OCI-LY7 (cell line): ENCODE results near the gene GBGT1. TPM values are rescaled to one million over a fixed set of nuclear protein-coding genes. Genes with fewer than 3 reads are reported as not detected.

Source experiments
- BruUV-seq: library from RNA; stranded (reverse); fragments of 400-500 nt; replicated peaks from 2 replicates; lab custom pipeline; 2021; lab: Mats Ljungman, UMichigan
- CTCF ChIA-PET: fragments of 300-600 bp; sonication (Branson Sonifier 250); formaldehyde crosslinking; loops from one replicate; lab custom pipeline; 2022; ENCODE audit warnings: antibody characterized with exemption; ENCODE audit not compliant: unreplicated experiment; lab: Charles Lee
- POLR2A ChIA-PET: fragments of 300-600 bp; sonication (Branson Sonifier 250); formaldehyde crosslinking; loops from one replicate; lab custom pipeline; 2022; ENCODE audit warnings: antibody characterized with exemption; lab: Charles Lee
- DNase-seq: peaks from one replicate; pipeline ENCODE4 v3.0.0-alpha.2; 2015; ENCODE audit warnings: low spot score
- H2AFZ ChIP-seq: fragments of 200-600 bp; sonication (generic), shearing (Covaris generic); 2 replicates; pipeline ENCODE4 v1.6.1; 2014; ENCODE audit warnings: mild to moderate bottlenecking, antibody characterized with exemption, low read length, moderate library complexity
- H3K27ac ChIP-seq: fragments of 200-600 bp; sonication (generic); 2 replicates; pipeline ENCODE4 v1.5.1; 2014; ENCODE audit warnings: mixed run types, low read depth, mild to moderate bottlenecking, moderate library complexity, low read length, inconsistent platforms; ENCODE audit not compliant: poor library complexity, severe bottlenecking
- H3K36me3 ChIP-seq: fragments of 200-600 bp; sonication (generic); 2 replicates; pipeline ENCODE4 v1.6.1; 2014; ENCODE audit warnings: mild to moderate bottlenecking, antibody characterized with exemption, low read length, moderate library complexity, mixed read lengths; ENCODE audit not compliant: insufficient read depth
- H3K4me1 ChIP-seq: fragments of 200-600 bp; sonication (generic); 2 replicates; pipeline ENCODE4 v1.5.1; 2014; ENCODE audit warnings: mild to moderate bottlenecking, low read length; ENCODE audit not compliant: insufficient read depth, poor library complexity, severe bottlenecking
- H3K4me2 ChIP-seq: fragments of 200-600 bp; sonication (generic); 2 replicates; pipeline ENCODE4 v1.6.1; 2014; ENCODE audit warnings: mild to moderate bottlenecking, low read length
- H3K4me3 ChIP-seq: fragments of 200-600 bp; sonication (generic); 2 replicates; pipeline ENCODE4 v1.5.1; 2014; ENCODE audit warnings: mild to moderate bottlenecking, low read depth, low read length; ENCODE audit not compliant: poor library complexity, severe bottlenecking
- H3K79me2 ChIP-seq: fragments of 200-600 bp; sonication (generic); 2 replicates; pipeline ENCODE4 v1.6.1; 2016; ENCODE audit warnings: low read depth, mild to moderate bottlenecking, low read length, moderate library complexity, mixed read lengths; ENCODE audit not compliant: insufficient read depth
- H3K9me2 ChIP-seq: fragments of 200-600 bp; sonication (generic); 2 replicates; pipeline ENCODE4 v1.6.1; 2016; ENCODE audit warnings: mild to moderate bottlenecking, low read length, mixed read lengths; ENCODE audit not compliant: insufficient read depth
- H3K9me3 ChIP-seq: fragments of 200-600 bp; sonication (generic); 2 replicates; pipeline ENCODE4 v1.6.1; 2014; ENCODE audit warnings: mild to moderate bottlenecking, mixed run types, low read length, mixed read lengths
- H4K20me1 ChIP-seq: fragments of 200-600 bp; sonication (generic); 2 replicates; pipeline ENCODE4 v1.6.1; 2014; ENCODE audit warnings: mild to moderate bottlenecking, antibody characterized with exemption, low read length, moderate library complexity, mixed read lengths; ENCODE audit not compliant: insufficient read depth
- CTCF ChIP-seq: fragments of 200-600 bp; sonication (generic); conservative IDR thresholded peaks from 2 replicates; pipeline ENCODE4 v1.5.1; 2014; ENCODE audit warnings: mild to moderate bottlenecking, antibody characterized with exemption, low read length, moderate library complexity, mixed read lengths
- EZH2phosphoT487 ChIP-seq: fragments of 200-600 bp; sonication (generic); IDR thresholded peaks from 2 replicates; pipeline ENCODE4 v1.6.1; 2018; ENCODE audit warnings: low read depth, borderline replicate concordance, mild to moderate bottlenecking, mixed run types, antibody characterized with exemption, low read length, moderate library complexity, mixed read lengths
- intact Hi-C: fragments of 100-400 bp; cut with micrococcal nuclease; formaldehyde crosslinking; loops from one replicate; pipeline ENCODE4 v1.10.0; 2022; ENCODE audit not compliant: unreplicated experiment
- total RNA-seq, 2 experiments: library from RNA; depleted of rRNA in 1 of 2; stranded (reverse); fragments of >200 nt in 1 of 2; shearing (Covaris generic) in 1 of 2; gene quantifications; 2 replicates each; pipeline ENCODE4 v1.2.3, GENCODE V29; 2014 to 2022

GBGT1 gene
- total RNA-seq, 2 experiments from 2014 or later, result 2.1 to 5.9 TPM

- H3K36me3 ChIP-seq, result no peaks in the 10 kb centered on the region
- no peaks in the 10 kb centered on the region for H3K9me3 ChIP-seq
- ChIA-PET CTCF (no interaction called here), POLR2A (no interaction called here)
- BruUV-seq, result no TSS peak
- peaks cover 14% of the 10 kb centered on the region for H3K4me1 ChIP-seq
- H3K79me2 ChIP-seq, result no peaks in the 10 kb centered on the region
- no peak overlapping the region for H3K4me2 ChIP-seq
- intact Hi-C loops, result no loop called here
- TF ChIP-seq EZH2phosphoT487 (no peak), CTCF (no peak)
- H2AFZ ChIP-seq, result no peak overlapping the region
- no peak overlapping the region for H3K4me3 ChIP-seq
- no peaks in the 10 kb centered on the region; the same call in 1 of the 2 replicates for H4K20me1 ChIP-seq
- no peaks in the 10 kb centered on the region for H3K9me2 ChIP-seq
- no peak overlapping the region for H3K27ac ChIP-seq
- no peak for DNase-seq
Observed at GRCh38 chr9:133115604-133116345, 47.9 kb downstream of the GBGT1 start.

GRCh38 chr9:133114886-133115603 is 48.7 kb downstream of the GBGT1 start:
- H4K20me1 ChIP-seq, result no peaks in the 10 kb centered on the region; the same call in 1 of the 2 replicates
- H3K4me3 ChIP-seq, result no peak overlapping the region
- no peak overlapping the region for H3K27ac ChIP-seq
- BruUV-seq, result no TSS peak
- no peaks in the 10 kb centered on the region for H3K36me3 ChIP-seq
- POLR2A ChIA-PET, result no interaction called here
- H3K79me2 ChIP-seq, result no peaks in the 10 kb centered on the region
- TF ChIP-seq EZH2phosphoT487 (no peak), CTCF (no peak)
- H3K9me2 ChIP-seq, result no peaks in the 10 kb centered on the region
- DNase-seq, result no peak
- intact Hi-C loops, result no loop called here
- CTCF ChIA-PET, result no interaction called here
- no peak overlapping the region for H2AFZ ChIP-seq
- no peaks in the 10 kb centered on the region for H3K9me3 ChIP-seq
- peaks cover 11% of the 10 kb centered on the region for H3K4me1 ChIP-seq
- no peak overlapping the region for H3K4me2 ChIP-seq
